Activated CD4-positive, alpha-beta T cell treated with anti-CD3 and anti-CD28 coated beads, Interleukin-2, amount 10 ng/mL, durations not matched to agents 7 days and 5 days (primary cell): Measurements from ENCODE around the gene SYNGAP1. TPM values are rescaled to one million over a fixed set of nuclear protein-coding genes. Genes with fewer than 3 reads are reported as not detected.

ENCODE experiments used
- CTCF ChIA-PET: fragments of 350-600 bp; sonication (Branson Sonifier 250); formaldehyde crosslinking; loops from one replicate; lab custom pipeline; 2021; ENCODE audit warnings: antibody characterized with exemption; lab: Charles Lee
- POLR2A ChIA-PET: fragments of 350-600 bp; sonication (Branson Sonifier 250); formaldehyde crosslinking; loops from one replicate; lab custom pipeline; 2021; ENCODE audit warnings: antibody characterized with exemption; lab: Charles Lee
- DNase-seq: peaks from one replicate; pipeline ENCODE4 v3.0.0-alpha.2; 2020
- H3K27ac Mint-ChIP-seq: one replicate; pipeline ENCODE4 v1.8.0; 2021; ENCODE audit warnings: mild to moderate bottlenecking, moderate library complexity, mixed read lengths
- H3K27me3 Mint-ChIP-seq: one replicate; pipeline ENCODE4 v1.8.0; 2021; ENCODE audit warnings: mixed read lengths
- H3K36me3 Mint-ChIP-seq: one replicate; pipeline ENCODE4 v1.8.0; 2021; ENCODE audit warnings: low read depth, mixed read lengths
- H3K4me1 Mint-ChIP-seq: one replicate; pipeline ENCODE4 v1.8.0; 2021; ENCODE audit warnings: mixed read lengths
- H3K4me3 Mint-ChIP-seq: one replicate; pipeline ENCODE4 v1.8.0; 2021; ENCODE audit warnings: mild to moderate bottlenecking, moderate library complexity, mixed read lengths
- H3K9me3 Mint-ChIP-seq: one replicate; pipeline ENCODE4 v1.8.0; 2021; ENCODE audit warnings: mixed read lengths
- total RNA-seq, 2 experiments: library from RNA; stranded (reverse); gene quantifications; one replicate each; pipeline ENCODE4 v1.2.3, GENCODE V29; 2021

The SYNGAP1 gene
- total RNA-seq, 2 experiments from 2014 or later: 42.9 to 44.9 TPM

DNA sequence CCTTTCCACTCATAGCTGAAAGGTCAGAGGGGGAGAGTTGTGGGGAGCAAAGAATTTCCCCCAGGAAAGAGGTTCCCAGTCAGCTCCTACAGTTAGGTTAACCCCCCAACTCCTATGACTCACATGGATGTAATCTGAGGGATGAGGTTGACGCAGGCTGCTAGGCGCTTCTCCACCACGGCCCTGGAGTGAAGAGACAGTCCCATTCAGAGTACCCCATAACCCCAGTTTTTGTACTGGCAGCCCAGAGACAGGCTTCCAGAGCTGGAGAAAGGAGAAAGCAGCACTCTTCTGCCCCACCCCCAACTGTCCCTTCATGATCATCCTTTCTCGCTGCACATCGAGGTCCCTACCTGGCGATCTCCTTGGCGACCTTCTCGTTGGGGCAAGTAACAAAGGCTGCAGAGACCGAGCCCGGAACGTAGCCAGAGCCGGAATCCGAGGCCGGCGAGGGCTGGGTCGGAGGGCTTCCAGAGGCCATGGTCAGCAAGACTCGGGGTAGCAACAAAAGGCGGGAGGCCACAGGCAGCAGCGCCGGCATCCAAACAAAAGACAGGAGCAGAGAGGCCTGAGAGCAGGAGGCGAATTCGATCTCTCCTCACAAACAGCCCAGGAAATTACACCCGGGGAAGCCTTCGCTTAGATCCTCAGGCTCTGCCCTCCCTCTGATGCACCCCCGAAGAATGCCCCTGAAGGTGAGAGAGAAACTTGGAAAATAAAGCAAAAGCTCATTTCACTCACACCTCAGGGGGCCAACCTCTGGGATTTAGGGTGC is 2.5 kb upstream of the SYNGAP1 start:
- ChIA-PET CTCF (interaction anchor here (0.9 to 3.9 kb wide), 5 partner anchors 9 to 162 kb away, joined by 3 to 28 read pairs (median 4); no protein-coding TSS in a partner anchor), POLR2A (interaction anchor here (0.7 kb wide), 1 partner anchor 169 kb away, joined by 6 read pairs; no protein-coding TSS in a partner anchor)
- H3K4me3 Mint-ChIP-seq: peak overlapping the region; percentile 95
- H3K27ac Mint-ChIP-seq: peak overlapping the region; percentile 97
- DNase-seq: no peak
- H3K27me3 Mint-ChIP-seq: peaks cover 3% of the 10 kb centered on the region
- no peaks in the 10 kb centered on the region for H3K9me3 Mint-ChIP-seq
- H3K36me3 Mint-ChIP-seq: peaks cover 30% of the 10 kb centered on the region
- peaks cover 73% of the 10 kb centered on the region for H3K4me1 Mint-ChIP-seq

DNA sequence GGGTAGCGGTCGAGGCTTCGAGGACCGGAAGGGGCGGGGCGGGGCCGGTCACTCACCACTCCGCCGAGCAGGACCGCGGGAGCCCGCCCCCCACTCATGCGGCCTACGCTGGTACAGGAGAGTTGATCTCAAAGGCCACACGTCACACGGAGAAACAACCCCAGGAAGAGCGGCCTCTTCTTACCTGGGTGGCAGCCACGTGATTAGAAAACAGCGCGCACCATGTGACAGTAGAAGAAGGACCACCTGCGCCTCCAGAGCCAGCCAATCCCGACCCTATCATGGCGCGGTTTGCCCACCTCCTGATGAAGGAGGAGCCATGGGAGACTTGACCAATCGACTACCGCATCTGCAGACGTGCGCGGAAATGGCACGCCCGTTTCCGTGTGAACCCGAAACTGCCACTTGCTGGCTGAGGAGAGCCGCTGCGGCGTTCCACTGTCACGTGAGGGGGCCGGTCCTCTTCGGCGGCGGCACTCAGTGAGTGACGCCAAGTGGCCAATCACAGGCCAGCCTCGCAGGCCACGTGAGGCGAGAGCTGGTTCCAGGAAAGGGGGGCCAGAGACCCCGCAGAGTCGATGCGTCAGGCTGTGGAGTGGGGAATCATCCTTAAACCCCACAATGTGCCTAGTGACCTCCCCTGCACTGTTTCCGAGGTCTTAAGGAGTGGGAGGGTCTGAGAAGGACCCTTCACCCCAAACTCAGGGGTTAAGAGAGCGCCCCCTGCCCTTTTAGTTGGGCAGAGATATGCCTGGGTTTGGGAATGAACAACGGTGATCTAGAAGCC is 1.8 kb upstream of the SYNGAP1 start, which contains the start of gene CUTA:
Gene CUTA (minus strand): TSS at position 205 of the 787 bp plus-strand sequence. CDS start 107 bp downstream, at position 98.
- DNase-seq: peak; percentile 100
- Mint-ChIP-seq H3K9me3 (no peaks in the 10 kb centered on the region), H3K27me3 (peaks cover 3% of the 10 kb centered on the region), H3K36me3 (peaks cover 26% of the 10 kb centered on the region), H3K4me1 (peaks cover 71% of the 10 kb centered on the region), H3K4me3 (peak within 1 kb of the TSS; percentile 95), H3K27ac (peak within 1 kb of the TSS; percentile 97)
- ChIA-PET POLR2A (no interaction called here), CTCF (interaction anchor here (0.7 to 3.9 kb wide), 8 partner anchors 8 to 282 kb away, joined by 3 to 28 read pairs (median 4); partner anchors contain the start of genes RPS18 and VPS52)

DNA sequence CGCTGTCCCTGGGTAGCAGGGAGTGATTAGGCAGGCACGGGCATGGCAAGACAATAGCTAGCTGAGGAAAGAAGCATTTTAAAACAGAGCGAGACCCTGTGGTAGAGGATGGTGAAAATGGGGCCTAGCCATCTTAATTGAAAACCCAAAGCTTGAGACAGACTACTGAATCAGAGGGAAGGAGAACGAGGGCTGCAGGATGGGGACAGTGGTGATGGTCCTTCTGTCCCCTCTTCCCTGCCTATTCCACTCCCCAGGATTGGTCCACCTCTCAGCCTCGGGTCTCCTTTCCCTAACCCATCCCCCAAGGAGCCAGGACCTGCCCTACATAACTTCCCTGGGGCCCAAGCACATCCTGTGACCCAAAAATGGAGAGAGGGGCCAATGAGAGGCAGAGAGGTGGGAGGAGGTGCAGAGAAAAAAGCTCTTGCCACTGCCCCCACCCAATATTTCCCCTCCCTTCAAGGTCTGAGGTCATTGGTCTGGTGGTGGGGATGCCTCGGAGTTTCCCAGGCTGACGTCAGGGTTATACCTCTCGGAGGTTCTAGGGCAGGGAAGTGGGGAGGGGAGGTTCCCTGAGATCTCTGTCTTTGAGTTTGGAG is 1.1 kb upstream of the SYNGAP1 start:
- peaks cover 25% of the 10 kb centered on the region for H3K36me3 Mint-ChIP-seq
- H3K27ac Mint-ChIP-seq: peak overlapping the region; percentile 97
- H3K4me1 Mint-ChIP-seq: peaks cover 71% of the 10 kb centered on the region
- peak overlapping the region; percentile 95 for H3K4me3 Mint-ChIP-seq
- peaks cover 3% of the 10 kb centered on the region for H3K27me3 Mint-ChIP-seq
- DNase-seq: peak; percentile 45
- ChIA-PET POLR2A (no interaction called here), CTCF (interaction anchor here (0.6 to 3.9 kb wide), 9 partner anchors 9 to 282 kb away, joined by 3 to 28 read pairs (median 3); no protein-coding TSS in a partner anchor)
- no peaks in the 10 kb centered on the region for H3K9me3 Mint-ChIP-seq

DNA sequence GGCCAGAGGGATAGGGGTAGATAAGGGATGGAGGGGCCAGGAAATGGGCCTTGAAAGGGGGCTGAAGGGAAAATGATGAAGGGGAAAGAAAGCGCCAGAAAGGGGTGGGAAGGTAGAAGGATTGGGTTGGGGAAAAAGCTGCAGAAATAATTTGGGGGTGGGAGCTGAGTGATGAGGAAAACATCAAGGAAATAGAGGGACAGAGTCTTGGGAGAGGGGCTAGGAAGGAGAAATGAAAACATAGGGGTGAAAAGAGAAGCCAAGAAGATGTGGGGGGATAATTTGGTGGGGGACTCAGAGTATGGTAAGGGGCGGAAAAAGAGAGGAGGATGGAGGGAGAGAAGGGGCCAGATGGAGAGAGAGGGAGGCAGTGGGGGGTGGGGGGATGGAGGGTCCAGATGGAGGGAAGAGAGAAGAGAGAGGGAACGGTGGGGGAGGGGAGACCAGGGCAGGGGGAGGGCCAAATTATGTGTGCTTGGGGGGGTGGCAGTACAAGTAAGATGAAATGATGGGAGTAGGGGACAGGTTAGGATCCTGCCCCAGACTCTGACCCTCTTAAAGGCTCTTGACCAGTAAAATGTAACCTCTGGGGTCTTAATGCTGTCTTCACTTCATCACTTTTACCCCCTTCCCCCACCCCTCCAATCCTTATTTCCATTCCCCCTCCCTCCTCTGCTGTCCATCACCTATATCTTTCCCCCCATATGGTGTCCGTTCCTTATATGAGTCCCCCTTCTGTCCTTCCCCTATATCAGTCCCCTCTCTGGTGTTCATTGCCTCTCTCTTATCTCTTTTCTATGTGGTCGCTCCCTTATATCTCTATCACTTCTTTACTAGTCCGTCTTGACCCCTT is 852 bp downstream of the SYNGAP1 start:
- POLR2A ChIA-PET: no interaction called here
- CTCF ChIA-PET: interaction anchor here (3.9 kb wide), 1 partner anchor 10 kb away, joined by 28 read pairs; no protein-coding TSS in a partner anchor
- Mint-ChIP-seq H3K27me3 (peaks cover 3% of the 10 kb centered on the region), H3K27ac (peak overlapping the region; percentile 31), H3K4me3 (peak overlapping the region; percentile 53), H3K9me3 (no peaks in the 10 kb centered on the region), H3K36me3 (peaks cover 24% of the 10 kb centered on the region), H3K4me1 (peaks cover 72% of the 10 kb centered on the region)
- DNase-seq: no peak

DNA sequence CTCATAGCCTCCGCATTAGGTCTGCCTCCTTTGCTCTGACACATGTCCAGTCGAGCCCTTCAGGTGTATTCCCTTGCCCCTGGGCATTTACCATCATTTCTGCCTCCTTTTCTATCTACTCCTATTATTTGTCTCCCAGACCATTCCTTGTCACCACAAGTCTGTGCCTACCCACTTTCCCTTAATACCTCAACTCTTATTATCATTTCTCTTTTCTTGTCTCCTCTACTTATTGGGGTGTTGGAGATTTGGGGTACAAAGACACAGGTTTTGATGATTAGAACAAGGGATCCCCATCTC is 1.4 kb downstream of the SYNGAP1 start:
- Mint-ChIP-seq H3K27me3 (peaks cover 3% of the 10 kb centered on the region), H3K27ac (peak overlapping the region; percentile 2), H3K4me1 (peaks cover 68% of the 10 kb centered on the region), H3K4me3 (peak overlapping the region; percentile 34), H3K9me3 (no peaks in the 10 kb centered on the region), H3K36me3 (peaks cover 23% of the 10 kb centered on the region)
- no peak for DNase-seq
- ChIA-PET POLR2A (no interaction called here), CTCF (no interaction called here)

DNA sequence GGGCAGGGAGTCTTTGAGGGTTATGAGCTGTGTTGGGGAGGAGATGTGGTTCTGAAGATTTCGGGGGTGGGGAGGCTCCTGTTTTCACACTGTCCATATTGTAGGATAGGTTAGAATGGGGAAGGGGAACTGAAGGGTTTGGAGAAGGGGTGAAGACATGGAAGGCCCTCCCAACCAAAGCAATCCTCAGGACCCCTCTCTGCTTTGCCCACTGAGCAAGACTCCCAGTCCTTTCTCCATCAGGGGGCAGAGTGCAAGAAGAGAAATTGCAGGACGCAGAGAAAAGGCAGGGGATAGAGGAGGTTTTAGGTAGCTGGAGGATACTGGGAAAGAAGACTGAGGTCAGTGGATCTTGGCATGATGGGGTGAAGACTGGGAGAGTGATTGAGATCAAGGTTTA is 3.9 kb downstream of the SYNGAP1 start:
- Mint-ChIP-seq H3K4me1 (peaks cover 72% of the 10 kb centered on the region), H3K4me3 (peak overlapping the region; percentile 88), H3K27ac (no peak overlapping the region), H3K9me3 (no peaks in the 10 kb centered on the region), H3K27me3 (peaks cover 3% of the 10 kb centered on the region), H3K36me3 (peaks cover 18% of the 10 kb centered on the region)
- CTCF ChIA-PET: no interaction called here
- no peak for DNase-seq
- POLR2A ChIA-PET: no interaction called here

DNA sequence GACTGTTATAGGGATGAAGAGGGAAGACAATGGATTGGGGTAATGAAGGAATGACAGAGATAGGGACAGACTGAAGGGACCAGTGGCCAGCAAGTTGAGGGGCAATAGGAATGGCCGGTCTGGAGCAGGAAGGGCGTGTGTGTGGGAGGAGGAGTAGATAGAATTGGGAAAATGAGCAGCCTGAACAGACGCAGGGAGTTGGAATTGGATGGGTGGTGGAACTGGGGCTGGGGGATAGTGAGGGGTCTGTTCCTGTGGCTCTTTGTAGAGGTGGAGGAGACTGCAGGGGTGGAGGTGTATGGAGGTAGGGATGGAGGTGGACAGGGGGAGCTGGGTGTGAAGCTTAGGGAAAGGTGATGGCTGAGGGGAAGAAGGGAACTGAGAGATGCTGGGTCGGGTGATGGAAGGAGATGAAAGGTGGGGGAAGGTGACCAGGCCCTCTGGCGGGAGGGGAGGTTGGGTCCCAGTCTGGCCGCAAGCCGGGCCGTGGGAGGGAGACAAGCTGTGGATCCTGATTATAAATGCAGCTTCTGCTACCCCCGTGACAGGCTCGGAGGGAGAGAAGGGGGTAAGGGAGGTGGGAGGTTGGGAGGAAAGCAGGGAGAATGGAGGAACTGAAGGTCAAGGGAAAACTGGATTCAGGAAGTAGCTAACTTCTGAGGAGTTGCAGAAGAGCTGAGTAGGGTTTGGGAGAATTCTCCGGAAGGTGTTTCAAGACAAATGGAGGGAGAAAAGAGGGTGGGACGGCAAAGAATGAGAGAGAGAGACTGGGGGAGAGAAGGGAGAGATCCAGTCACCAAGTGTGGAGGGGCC is 5.2 kb downstream of the SYNGAP1 start:
- peaks cover 18% of the 10 kb centered on the region for H3K36me3 Mint-ChIP-seq
- H3K4me1 Mint-ChIP-seq: peaks cover 73% of the 10 kb centered on the region
- ChIA-PET CTCF (interaction anchor here (0.6 to 1.7 kb wide), 7 partner anchors 7 to 156 kb away, joined by 3 to 7 read pairs (median 4); partner anchors contain the start of genes CUTA and ZBTB9), POLR2A (no interaction called here)
- DNase-seq: no peak
- H3K9me3 Mint-ChIP-seq: no peaks in the 10 kb centered on the region
- H3K4me3 Mint-ChIP-seq: peak overlapping the region; percentile 88
- H3K27ac Mint-ChIP-seq: peak overlapping the region; percentile 90
- H3K27me3 Mint-ChIP-seq: peaks cover 3% of the 10 kb centered on the region

DNA sequence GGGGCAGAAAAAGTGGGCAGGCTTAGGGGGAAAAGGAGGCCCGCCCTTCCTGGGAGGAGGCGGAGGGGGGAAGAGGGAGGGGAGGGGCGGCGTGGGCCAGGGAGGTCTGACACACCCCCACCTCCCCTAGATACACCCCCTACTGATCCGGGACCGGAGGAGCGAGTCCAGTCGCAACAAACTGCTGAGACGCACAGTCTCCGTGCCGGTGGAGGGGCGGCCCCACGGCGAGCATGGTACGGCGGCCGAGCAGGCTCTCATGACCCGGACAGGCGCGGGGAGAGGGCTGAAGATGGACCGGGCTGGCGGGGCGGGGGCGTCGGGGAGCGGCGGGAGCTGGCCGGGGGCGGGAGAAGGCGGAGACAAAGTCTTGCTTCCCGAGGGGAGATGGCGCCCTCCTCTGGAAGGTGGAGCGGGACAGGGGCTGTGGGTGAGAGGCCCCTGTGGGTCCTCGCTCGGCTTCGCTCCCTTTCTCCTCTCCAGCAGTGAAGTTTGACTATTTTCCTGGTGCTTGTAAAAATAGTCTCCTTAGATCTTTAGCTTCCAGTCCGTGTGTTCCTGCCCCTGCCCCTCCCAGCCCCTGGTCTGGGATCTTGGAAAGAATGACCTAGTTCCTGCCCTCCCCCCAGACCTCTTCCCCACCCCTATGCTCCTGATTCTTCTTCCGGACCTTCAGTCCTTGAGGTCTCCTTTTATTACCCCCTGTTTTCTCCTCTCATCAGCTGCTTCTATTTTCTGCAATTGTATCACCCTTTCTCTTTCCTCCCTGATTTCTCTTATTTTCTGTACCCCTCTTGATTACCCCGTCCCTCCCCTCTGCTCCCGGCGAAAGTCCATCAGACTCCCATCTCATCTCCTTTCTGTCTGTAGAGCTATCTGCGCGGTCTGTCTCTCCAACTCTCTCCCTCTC is 6.1 kb downstream of the SYNGAP1 start:
- Mint-ChIP-seq H3K27me3 (peaks cover 3% of the 10 kb centered on the region), H3K36me3 (peaks cover 18% of the 10 kb centered on the region), H3K4me3 (peak overlapping the region; percentile 88), H3K27ac (peak overlapping the region; percentile 90), H3K4me1 (peaks cover 80% of the 10 kb centered on the region), H3K9me3 (no peaks in the 10 kb centered on the region)
- ChIA-PET CTCF (interaction anchor here (0.6 to 1.7 kb wide), 9 partner anchors 8 to 927 kb away, joined by 3 to 7 read pairs (median 4); partner anchors contain the start of genes CUTA and ZBTB9), POLR2A (no interaction called here)
- DNase-seq: peak; percentile 82

DNA sequence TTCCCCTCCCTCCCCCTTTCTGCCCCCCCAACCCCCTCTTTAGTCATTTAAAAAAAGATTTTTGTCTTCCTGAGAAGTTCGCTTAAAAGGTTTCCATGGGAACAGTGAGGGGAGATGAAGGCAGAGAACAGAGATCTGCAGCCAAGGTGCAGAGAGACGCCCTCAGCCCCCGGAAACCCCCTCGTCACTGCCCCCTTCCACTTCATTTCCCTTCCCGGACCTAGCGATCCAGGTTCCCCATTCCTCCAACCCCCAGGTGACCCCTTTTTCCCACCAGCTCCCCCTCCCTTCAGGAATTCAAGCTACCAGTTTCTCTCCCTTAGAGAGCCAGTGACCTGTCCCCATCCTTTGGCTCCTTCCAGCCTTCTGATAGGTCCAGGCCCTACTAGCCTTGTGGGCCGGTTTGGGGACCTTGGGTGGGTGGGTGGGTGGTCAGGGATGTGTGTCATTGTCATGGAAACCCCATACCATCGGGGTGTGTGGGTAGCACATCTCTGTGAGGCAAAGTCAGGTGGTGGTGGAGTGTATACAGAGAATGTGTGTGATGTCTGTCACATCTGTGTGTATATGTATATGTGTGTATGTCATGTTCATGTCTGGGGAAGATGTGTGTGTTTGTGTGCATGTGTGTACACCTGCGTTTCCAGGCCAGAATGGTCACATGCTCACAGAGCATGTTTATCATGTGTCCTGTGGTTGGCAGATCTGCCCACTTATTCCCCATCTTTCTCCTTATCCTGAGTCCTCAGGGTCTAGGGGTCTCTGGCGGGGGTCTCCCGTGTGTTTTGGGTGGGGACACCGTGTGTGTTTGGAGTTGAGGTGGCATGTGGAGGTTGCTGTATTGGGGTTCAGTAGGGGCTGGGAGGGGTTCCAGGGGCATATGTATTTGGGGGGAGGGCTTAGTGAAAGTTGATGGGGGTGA is 7.0 kb downstream of the SYNGAP1 start:
- H3K4me1 Mint-ChIP-seq: peaks cover 80% of the 10 kb centered on the region
- peak overlapping the region; percentile 90 for H3K27ac Mint-ChIP-seq
- peak; percentile 41 for DNase-seq
- ChIA-PET CTCF (interaction anchor here (0.6 to 1.6 kb wide), 4 partner anchors 9 to 926 kb away, joined by 3 to 4 read pairs (median 3); partner anchors contain the start of gene CUTA), POLR2A (no interaction called here)
- H3K36me3 Mint-ChIP-seq: peaks cover 18% of the 10 kb centered on the region
- no peaks in the 10 kb centered on the region for H3K27me3 Mint-ChIP-seq
- peak overlapping the region; percentile 88 for H3K4me3 Mint-ChIP-seq
- H3K9me3 Mint-ChIP-seq: no peaks in the 10 kb centered on the region
